HG03135 (cell line): Measurements from ENCODE around the gene ACE2.

Source experiments
- ATAC-seq: cut with Tn5 transposase; IDR thresholded peaks from one replicate; pipeline ENCODE4 v1.9.1; 2021; ENCODE audit warnings: mild to moderate bottlenecking, moderate library complexity; ENCODE audit not compliant: unreplicated experiment

Gene ACE2

DNA sequence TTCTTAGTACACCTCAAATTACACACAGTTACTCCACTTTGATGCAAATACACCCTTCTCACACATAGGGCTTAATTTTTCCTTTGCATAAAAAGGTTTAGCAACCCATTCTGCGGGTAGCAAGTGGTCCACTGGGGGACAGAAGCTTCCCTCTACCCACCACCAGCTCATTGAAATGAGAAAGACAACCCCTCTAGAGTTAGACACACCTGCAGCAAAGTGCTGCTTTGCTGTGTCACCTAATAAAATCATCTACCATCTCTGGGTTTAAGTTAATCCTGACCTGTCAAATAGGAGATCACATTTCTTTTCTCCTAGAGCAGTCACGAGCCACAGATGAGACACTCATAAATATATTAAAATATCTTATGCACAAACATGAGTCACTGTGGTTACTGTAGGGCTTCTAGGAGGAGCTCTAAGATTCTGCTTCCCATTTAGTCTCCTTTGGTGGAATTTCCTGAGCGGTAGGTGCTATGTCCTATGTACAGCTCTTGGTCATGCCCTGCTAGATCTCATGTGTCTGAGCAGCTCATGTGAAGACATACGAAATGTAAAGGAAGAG, 88.3 kb downstream of the ACE2 start:
- ATAC-seq: no peak

DNA sequence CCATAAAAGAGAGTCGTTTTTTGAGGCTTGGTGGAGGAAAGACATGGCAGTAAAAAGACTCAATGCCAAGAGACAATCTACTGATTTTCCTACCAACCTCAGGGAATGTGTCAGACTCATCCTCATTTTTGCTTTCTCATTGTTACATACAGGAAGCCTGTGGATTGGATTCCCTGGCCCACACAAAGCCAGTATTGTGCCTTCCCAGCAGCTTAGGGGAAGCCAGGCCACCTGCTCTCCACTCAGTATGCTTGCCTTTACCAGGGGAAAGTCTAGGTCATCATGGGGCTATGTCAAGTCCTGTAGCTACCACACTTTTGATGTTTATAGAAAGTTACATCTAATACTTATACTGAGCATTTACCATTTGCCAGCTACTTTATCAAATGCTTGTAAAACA, 89.2 kb downstream of the ACE2 start:
- no peak for ATAC-seq
